H1 (cell line): ENCODE results near the gene NOS3. TPM values are rescaled to one million over a fixed set of nuclear protein-coding genes. Genes with fewer than 3 reads are reported as not detected.

Experiments used
- CTCF ChIA-PET: fragments of 300-600 bp; sonication (Branson Sonifier 250); formaldehyde crosslinking; loops from one replicate; lab custom pipeline; 2021; ENCODE audit not compliant: partially characterized antibody; lab: Charles Lee
- POLR2A ChIA-PET: fragments of 300-600 bp; sonication (Branson Sonifier 250); formaldehyde crosslinking; loops from one replicate; lab custom pipeline; 2021; ENCODE audit warnings: inconsistent platforms; ENCODE audit not compliant: partially characterized antibody; lab: Charles Lee
- DNase-seq, 2 experiments: peaks; one replicate each; pipeline versions ENCODE4 v3.0.0 to v3.0.0-alpha.2; 2010 to 2022; ENCODE audit warnings: low spot score in 2 of 2, low read depth in 1 of 2, mixed read lengths in 1 of 2
- FAIRE-seq: peaks from 2 replicates; lab custom pipeline; 2011; peaks lifted over from hg19 to GRCh38; lab: Jason Lieb, UNC
- H2AFZ ChIP-seq: 2 replicates; pipeline ENCODE4 v1.8.1; 2012; ENCODE audit warnings: low read length, inconsistent platforms
- H2AK5ac ChIP-seq: 2 replicates; pipeline ENCODE4 v1.6.1; 2013; ENCODE audit warnings: low read depth, low read length
- H2BK120ac ChIP-seq: replicated peaks from 2 replicates; pipeline ENCODE3; 2013; ENCODE audit warnings: low read depth, low read length, inconsistent platforms
- H2BK12ac ChIP-seq: 2 replicates; pipeline ENCODE4 v1.6.1; 2013; ENCODE audit warnings: low read depth, low read length
- H2BK15ac ChIP-seq: 2 replicates; pipeline ENCODE4 v1.6.1; 2013; ENCODE audit warnings: low read length
- H2BK20ac ChIP-seq: 2 replicates; pipeline ENCODE4 v1.6.1; 2013; ENCODE audit warnings: low read length
- H2BK5ac ChIP-seq: 2 replicates; pipeline ENCODE4 v1.6.1; 2013; ENCODE audit warnings: low read depth, low read length
- H3K14ac ChIP-seq: 2 replicates; pipeline ENCODE4 v1.6.1; 2013; ENCODE audit warnings: inconsistent platforms; ENCODE audit not compliant: insufficient read length
- H3K18ac ChIP-seq: 2 replicates; pipeline ENCODE4 v1.6.1; 2013; ENCODE audit warnings: low read length; ENCODE audit errors: extremely low read depth
- H3K23ac ChIP-seq: 2 replicates; pipeline ENCODE4 v1.6.1; 2013; ENCODE audit warnings: inconsistent platforms; ENCODE audit not compliant: insufficient read length
- H3K23me2 ChIP-seq: 2 replicates; pipeline ENCODE4 v1.6.1; 2013; ENCODE audit warnings: low read depth, low read length
- H3K27ac ChIP-seq: 2 replicates; pipeline ENCODE4 v1.6.1; 2011; ENCODE audit warnings: low read depth, low read length, inconsistent platforms
- H3K27me3 ChIP-seq, 4 experiments: replicated peaks in 1 of 4; 1 replicate in 1 of 4; 2 replicates in 3 of 4; pipeline versions ENCODE4 v1.6.1 to v1.8.1; 2011 to 2013; ENCODE audit warnings: low read length in 3 of 4, mild to moderate bottlenecking in 3 of 4, inconsistent platforms in 2 of 4, mixed read lengths in 2 of 4, moderate library complexity in 1 of 4; ENCODE audit not compliant: control insufficient read depth in 3 of 4, insufficient read depth in 3 of 4; ENCODE audit errors: extremely low read depth in 1 of 4
- H3K36me3 ChIP-seq, 4 experiments: 2 replicates each; pipeline versions ENCODE4 v1.6.1 to v1.8.1; 2011 to 2013; ENCODE audit warnings: mild to moderate bottlenecking in 4 of 4, low read length in 3 of 4, moderate library complexity in 2 of 4, control low read depth in 1 of 4, inconsistent platforms in 1 of 4; ENCODE audit not compliant: insufficient read depth in 4 of 4, control insufficient read depth in 2 of 4
- H3K4ac ChIP-seq: replicated peaks from 2 replicates; pipeline ENCODE3; 2013; ENCODE audit warnings: low read length, low read depth, mixed read lengths, inconsistent platforms; ENCODE audit not compliant: insufficient read length
- H3K4me1 ChIP-seq, 4 experiments: replicated peaks in 1 of 4; 1 replicate in 1 of 4; 2 replicates in 3 of 4; pipeline versions ENCODE4 v1.6.1 to v1.8.1; 2011 to 2013; ENCODE audit warnings: low read length in 3 of 4, inconsistent platforms in 2 of 4, mixed read lengths in 1 of 4; ENCODE audit not compliant: insufficient read depth in 4 of 4, control insufficient read depth in 3 of 4
- H3K4me2 ChIP-seq, 2 experiments: 2 replicates each; pipeline versions ENCODE4 v1.6.1 to v1.8.1; 2011 to 2013; ENCODE audit warnings: low read depth in 2 of 2, low read length in 2 of 2, control low read depth in 1 of 2, inconsistent platforms in 1 of 2, mild to moderate bottlenecking in 1 of 2; ENCODE audit not compliant: insufficient read depth in 1 of 2
- H3K4me3 ChIP-seq, 4 experiments: fragments of 200-600, 300-600 bp in 1 of 4; sonication (generic), shearing (Covaris generic), sonication (Bioruptor Twin) in 1 of 4; 2 replicates each; pipeline versions ENCODE4 v1.5.1 to v1.8.1; 2011 to 2016; ENCODE audit warnings: low read length in 4 of 4, low read depth in 3 of 4, control low read depth in 2 of 4, inconsistent platforms in 2 of 4, mild to moderate bottlenecking in 2 of 4, mixed read lengths in 1 of 4, moderate library complexity in 1 of 4; ENCODE audit not compliant: insufficient read depth in 2 of 4; ENCODE audit errors: extremely low read depth in 1 of 4
- H3K56ac ChIP-seq: replicated peaks from 2 replicates; pipeline ENCODE3; 2013; ENCODE audit warnings: low read depth, mild to moderate bottlenecking, mixed read lengths, low read length, inconsistent platforms; ENCODE audit not compliant: insufficient read length
- H3K79me1 ChIP-seq: 2 replicates; pipeline ENCODE4 v1.6.1; 2013; ENCODE audit warnings: low read depth, low read length, control low read depth
- H3K79me2 ChIP-seq, 2 experiments: 2 replicates each; pipeline versions ENCODE4 v1.6.1 to v1.8.1; 2012 to 2013; ENCODE audit warnings: low read length in 2 of 2, mild to moderate bottlenecking in 2 of 2, inconsistent platforms in 1 of 2; ENCODE audit not compliant: insufficient read depth in 2 of 2, control insufficient read depth in 1 of 2
- H3K9ac ChIP-seq, 4 experiments: replicated peaks in 1 of 4; 1 replicate in 1 of 4; 2 replicates in 3 of 4; pipeline versions ENCODE4 v1.6.1 to v1.8.1; 2011 to 2013; ENCODE audit warnings: low read depth in 3 of 4, low read length in 3 of 4, control low read depth in 2 of 4, mild to moderate bottlenecking in 2 of 4, moderate library complexity in 2 of 4, inconsistent platforms in 1 of 4; ENCODE audit errors: extremely low read depth in 1 of 4
- H3K9me3 ChIP-seq, 2 experiments: 2 replicates each; pipeline versions ENCODE4 v1.6.1 to v1.8.1; 2012 to 2013; ENCODE audit warnings: mild to moderate bottlenecking in 2 of 2, moderate library complexity in 2 of 2, control low read depth in 1 of 2, inconsistent platforms in 1 of 2, low read depth in 1 of 2, low read length in 1 of 2, mixed read lengths in 1 of 2; ENCODE audit not compliant: insufficient read depth in 2 of 2
- H4K20me1 ChIP-seq, 2 experiments: replicated peaks in 1 of 2; 2 replicates each; pipeline versions ENCODE3 to v1.8.1; 2011 to 2013; ENCODE audit warnings: inconsistent platforms in 2 of 2, low read length in 2 of 2, mild to moderate bottlenecking in 1 of 2; ENCODE audit not compliant: insufficient read depth in 2 of 2, control insufficient read depth in 1 of 2
- H4K5ac ChIP-seq: 2 replicates; pipeline ENCODE4 v1.6.1; 2013; ENCODE audit warnings: low read length, low read depth, mixed read lengths, inconsistent platforms; ENCODE audit not compliant: insufficient read length
- H4K8ac ChIP-seq: 2 replicates; pipeline ENCODE4 v1.8.0; 2013; ENCODE audit warnings: mild to moderate bottlenecking, moderate library complexity, low read length, inconsistent platforms; ENCODE audit not compliant: insufficient read depth; ENCODE audit errors: extremely low read depth
- H4K91ac ChIP-seq: replicated peaks from 2 replicates; pipeline ENCODE3; 2013; ENCODE audit warnings: low read length, mixed read lengths, inconsistent platforms; ENCODE audit not compliant: insufficient read length
- ASH2L ChIP-seq: fragments of 200-600, 300-600 bp; sonication (generic); IDR thresholded peaks from one replicate; pipeline ENCODE4 v1.7.1; 2017; ENCODE audit warnings: low read length
- BACH1 ChIP-seq: IDR thresholded peaks from 2 replicates; pipeline ENCODE4 v1.6.1; 2012; ENCODE audit warnings: low read length, improper control_type of control experiment
- CBX5 ChIP-seq: fragments of 300-800, 300-1000 bp; sonication (generic); IDR thresholded peaks from 2 replicates; pipeline ENCODE4 v1.7.1; 2016; ENCODE audit warnings: antibody characterized with exemption, low read length, low read depth
- GTF2F1 ChIP-seq: IDR thresholded peaks from 2 replicates; pipeline ENCODE4 v1.6.1; 2012; ENCODE audit warnings: low read depth, low read length, improper control_type of control experiment, borderline replicate concordance
- MAFK ChIP-seq: IDR thresholded peaks from 2 replicates; pipeline ENCODE4 v1.6.1; 2012; ENCODE audit warnings: low read depth, mild to moderate bottlenecking, improper control_type of control experiment, low read length
- RAD21 ChIP-seq, 2 experiments: IDR thresholded peaks in 1 of 2; conservative IDR thresholded peaks in 1 of 2; 2 replicates each; pipeline ENCODE4 v1.6.1; 2011; ENCODE audit warnings: low read depth in 2 of 2, low read length in 2 of 2, improper control_type of control experiment in 1 of 2, inconsistent platforms in 1 of 2, mild to moderate bottlenecking in 1 of 2, moderate library complexity in 1 of 2
- RBBP5 ChIP-seq: IDR thresholded peaks from 2 replicates; pipeline ENCODE4 v1.7.1; 2012; ENCODE audit warnings: low read depth, mild to moderate bottlenecking, inconsistent platforms, low read length, moderate library complexity, borderline replicate concordance
- TAF1 ChIP-seq: IDR thresholded peaks from 2 replicates; pipeline ENCODE4 v1.6.1; 2011; ENCODE audit warnings: mild to moderate bottlenecking, low read depth, low read length
- WGBS, 2 experiments: shearing (Covaris generic) in 1 of 2; methylation state at CpG; one replicate each; pipeline versions ENCODE4 v1.1.6 to v1.1.7; 2013 to 2015; ENCODE audit warnings: low lambda C conversion rate in 2 of 2, mixed read lengths in 2 of 2, inconsistent platforms in 1 of 2, low coverage in 1 of 2, missing lambda C conversion rate in 1 of 2; ENCODE audit not compliant: insufficient replicate concordance in 2 of 2, insufficient coverage in 1 of 2, insufficient read length in 1 of 2; ENCODE audit errors: extremely low coverage in 1 of 2, missing lambda C conversion rate in 1 of 2; 5-methylcytosine and 5-hydroxymethylcytosine counted together
- polyA plus RNA-seq, 7 experiments: library from polyadenylated mRNA; depleted of rRNA in 3 of 7; stranded (reverse) in 5 of 7; unstranded in 2 of 7; fragments of >200 nt in 5 of 7; fragments of 200-250 nt in 2 of 7; gene quantifications; 1 replicate in 5 of 7; 2 replicates in 1 of 7; 4 replicates in 1 of 7; pipeline versions ENCODE4 v1.2.1 to v1.2.3, GENCODE V29; 2011 to 2013; ENCODE audit warnings: missing spikeins in 2 of 7, mixed read lengths in 2 of 7
- total RNA-seq: library from RNA; stranded (reverse); fragmentation: NEBNext Ultra II Directional; extraction: Animal tissue kit (Norgen Biotek cat#: 25700); gene quantifications from 2 replicates; pipeline ENCODE4 v1.2.1, GENCODE V29; 2021

Gene NOS3
- total and polyA plus RNA-seq, 2 of the 8 experiments (the other 6 are each of a cell fraction or from before 2014, with no cell fraction given): 4.4 to 16.2 TPM

DNA sequence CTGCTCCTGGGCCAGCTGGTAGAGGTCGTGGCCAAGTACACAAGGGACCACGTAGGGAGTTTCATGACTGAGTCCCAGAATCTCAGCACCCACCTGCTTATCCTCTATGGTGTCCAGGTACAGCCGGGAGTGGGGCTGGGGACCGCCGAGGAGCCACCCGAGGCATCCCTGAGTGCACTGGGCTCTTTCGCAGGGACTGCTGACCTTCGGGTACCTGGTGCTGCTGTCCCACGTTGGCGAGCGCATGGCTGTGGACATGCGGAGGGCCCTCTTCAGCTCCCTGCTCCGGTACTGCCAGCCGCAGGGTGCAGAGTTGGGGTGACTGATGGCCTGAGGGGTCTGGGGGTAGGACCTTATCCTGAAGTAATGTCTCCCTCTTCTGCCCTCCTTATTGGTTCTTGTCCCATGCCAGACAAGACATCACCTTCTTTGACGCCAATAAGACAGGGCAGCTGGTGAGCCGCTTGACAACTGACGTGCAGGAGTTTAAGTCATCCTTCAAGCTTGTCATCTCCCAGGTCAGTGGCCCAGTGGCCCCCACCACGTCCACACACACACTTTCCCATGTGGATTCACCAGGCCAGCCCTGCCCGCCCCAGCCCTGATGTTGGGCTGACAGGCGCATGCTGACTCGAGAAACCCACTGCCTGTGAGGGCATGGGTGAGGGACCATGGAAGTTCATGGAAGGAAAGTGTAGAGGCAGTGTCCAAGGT lies 43.7 kb downstream of the NOS3 start:
- peaks cover 0 to 2% (median 0%) of the 10 kb centered on the region in 4 experiments; a peak in 2 of 8 replicates for H3K36me3 ChIP-seq
- H2BK15ac ChIP-seq: no peak overlapping the region
- no peak overlapping the region for H3K4me2 ChIP-seq
- no peak overlapping the region for H2AK5ac ChIP-seq
- H3K18ac ChIP-seq: no peak overlapping the region
- H3K9me3 ChIP-seq: no peaks in the 10 kb centered on the region
- 94% methylated on average over 21 of the region's 21 CpGs; no CpG with 5 or more reads in 1 of the 2 experiments for WGBS, 2 experiments
- ChIA-PET POLR2A (interaction anchor here (1.3 kb wide), 1 partner anchor 14 kb away, joined by 4 read pairs; the partner anchor contains the start of gene ASIC3), CTCF (interaction anchor here (0.6 to 5.4 kb wide), 12 partner anchors 7 to 538 kb away, joined by 3 to 35 read pairs (median 4); partner anchors contain the start of genes ASIC3 and CDK5)
- H4K91ac ChIP-seq: no peak overlapping the region
- no peaks in the 10 kb centered on the region for H3K79me2 ChIP-seq
- peaks cover 0 to 4% of the 10 kb centered on the region in 2 experiments for H4K20me1 ChIP-seq
- H3K23me2 ChIP-seq: no peaks in the 10 kb centered on the region
- H3K4me1 ChIP-seq: no peaks in the 10 kb centered on the region
- no peak overlapping the region for H2BK20ac ChIP-seq
- H4K5ac ChIP-seq: no peak overlapping the region
- H3K27me3 ChIP-seq: no peaks in the 10 kb centered on the region
- no peak overlapping the region for H3K23ac ChIP-seq
- H2BK120ac ChIP-seq: no peak overlapping the region
- no peak overlapping the region for H2AFZ ChIP-seq
- FAIRE-seq (no peak), DNase-seq (no peak)
- no peak overlapping the region for H4K8ac ChIP-seq
- no peaks in the 10 kb centered on the region; the same call in 1 of the 2 replicates for H3K79me1 ChIP-seq
- no peak overlapping the region for H3K9ac ChIP-seq
- TF ChIP-seq ASH2L: no peak
- no peak for TF ChIP-seq RBBP5
- no peak for TF ChIP-seq RAD21 (IDR thresholded peaks at IDR 0.05 in 1 of 2, conservative IDR thresholded peaks at IDR 0.05 in 1 of 2; ENCODE audit: low read depth in 2 of 2, low read length in 2 of 2)
- TF ChIP-seq BACH1: no peak
- no peak for TF ChIP-seq CBX5
- no peak for TF ChIP-seq GTF2F1
- no peak for TF ChIP-seq MAFK
- TF ChIP-seq TAF1: no peak
- no peak overlapping the region for H2BK12ac ChIP-seq
- H3K27ac ChIP-seq: no peak overlapping the region
- H3K4me3 ChIP-seq: no peak overlapping the region
- H3K56ac ChIP-seq: no peak overlapping the region
- no peak overlapping the region for H2BK5ac ChIP-seq
- no peak overlapping the region for H3K14ac ChIP-seq
- H3K4ac ChIP-seq: no peak overlapping the region
